K562 treated with DMSO at 1 percent for 48 hours (cell line): ENCODE results near the gene SEMA4F. TPM values are rescaled to one million over a fixed set of nuclear protein-coding genes. Genes with fewer than 3 reads are reported as not detected.

Source experiments
- total RNA-seq: library from RNA; unstranded; fragments of 300-600 nt; gene quantifications from 2 replicates; pipeline ENCODE4 v1.2.3, GENCODE V29; 2022; ENCODE audit warnings: low replicate concordance; ENCODE audit errors: extremely low read depth

Gene SEMA4F
- total RNA-seq = not detected in 2 replicates

DNA sequence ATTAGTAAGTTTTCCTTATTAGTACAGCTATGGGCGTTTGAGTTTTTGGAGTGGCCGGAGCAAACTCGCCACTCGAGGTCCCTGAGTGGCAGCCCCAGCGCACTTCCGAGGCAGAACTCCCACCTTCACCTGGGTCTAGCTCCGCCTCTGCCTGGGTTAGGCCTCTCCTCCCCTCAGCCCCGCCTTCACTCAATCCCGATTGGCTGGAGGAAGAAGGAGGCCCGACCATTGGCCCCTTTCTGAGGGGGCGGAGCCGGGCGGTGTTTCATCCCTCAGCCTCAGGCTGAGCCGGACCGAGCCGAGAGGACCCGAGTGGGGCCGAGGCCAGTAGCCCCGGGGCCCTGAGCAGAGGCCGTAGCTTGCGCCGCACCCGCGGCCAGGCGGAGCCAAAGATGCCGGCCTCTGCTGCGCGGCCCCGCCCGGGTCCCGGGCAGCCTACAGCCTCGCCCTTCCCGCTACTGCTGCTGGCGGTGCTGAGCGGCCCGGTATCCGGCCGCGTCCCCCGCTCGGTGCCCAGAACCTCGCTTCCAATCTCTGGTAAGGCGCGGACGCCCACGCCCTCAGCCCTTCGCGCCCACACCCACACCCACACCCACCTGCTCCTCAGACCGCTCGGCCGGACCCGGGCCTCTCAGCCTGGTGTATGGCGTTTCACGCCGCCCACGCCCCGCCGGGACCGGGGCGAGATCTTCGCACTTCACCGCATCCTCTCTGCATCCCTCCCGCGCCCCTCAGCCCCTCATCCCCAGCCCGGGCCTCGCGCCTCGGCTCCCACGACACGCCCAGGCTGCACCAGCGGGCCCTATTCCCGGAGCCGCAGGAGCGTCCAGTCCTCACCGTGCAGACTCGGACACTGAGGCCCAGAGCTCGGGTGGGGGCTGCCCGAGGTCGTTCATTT, at the start of gene SEMA4F:
Gene SEMA4F, plus strand, starts transcription at position 263 of the 898 bp plus-strand sequence. Its CDS starts 130 bp downstream, at position 393.

DNA sequence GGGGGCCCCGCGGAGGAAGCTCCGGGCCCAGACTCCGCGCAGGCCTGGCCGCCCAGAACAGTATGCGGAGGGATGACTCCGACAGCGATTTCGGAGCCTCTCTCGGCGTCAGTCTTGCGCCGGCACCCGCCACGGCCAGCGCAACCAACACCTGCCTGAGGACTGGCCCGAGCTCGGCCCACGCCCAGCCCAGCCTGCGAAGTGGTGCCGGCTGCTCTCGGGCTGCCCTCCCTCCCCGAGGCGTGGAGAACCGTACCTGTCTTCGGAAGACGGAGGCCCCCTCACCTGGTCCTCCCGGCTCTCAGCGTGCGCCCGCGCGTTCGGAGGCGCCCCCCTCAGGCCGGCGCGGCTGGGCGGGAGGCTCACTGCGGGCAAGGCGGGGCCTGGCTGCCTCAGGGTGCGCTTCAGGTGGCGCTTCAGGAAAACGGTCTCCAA, 6.0 kb upstream of the SEMA4F start, which contains the start of gene M1AP:
Gene M1AP, minus strand, starts transcription at position 322 of the 435 bp plus-strand sequence. CDS start 8,055 bp downstream, outside the sequence.

Other genes starting within 250 kb of the SEMA4F start
- not detected in 2 replicates for gene C2orf81, start 232.6 kb upstream of the SEMA4F start, total RNA-seq
- not detected in 2 replicates for gene WDR54, start 232.5 kb upstream of the SEMA4F start, total RNA-seq
- not detected in 2 replicates for gene RTKN, start 212.3 kb upstream of the SEMA4F start, total RNA-seq
- not detected in 2 replicates for gene INO80B, start 199.2 kb upstream of the SEMA4F start, total RNA-seq
- not detected in 2 replicates for gene WBP1, start 195.8 kb upstream of the SEMA4F start, total RNA-seq
- 308 TPM in 1 of 2 replicates, not detected in the other for gene MOGS, start 188.9 kb upstream of the SEMA4F start, total RNA-seq
- gene MRPL53, start 181.6 kb upstream of the SEMA4F start, total RNA-seq = not detected in 2 replicates
- gene CCDC142, start 171.2 kb upstream of the SEMA4F start, total RNA-seq = not detected in 2 replicates
- gene TTC31, start 171.2 kb upstream of the SEMA4F start, total RNA-seq = not detected in 2 replicates
- not detected in 2 replicates for gene LBX2, start 154.6 kb upstream of the SEMA4F start, total RNA-seq
- gene PCGF1, start 146.6 kb upstream of the SEMA4F start, total RNA-seq = not detected in 2 replicates
- not detected in 2 replicates for gene TLX2, start 139.8 kb upstream of the SEMA4F start, total RNA-seq
- gene DQX1, start 128.0 kb upstream of the SEMA4F start, total RNA-seq = not detected in 2 replicates
- not detected in 2 replicates for gene AUP1, start 124.5 kb upstream of the SEMA4F start, total RNA-seq
- gene HTRA2, start 124.3 kb upstream of the SEMA4F start, total RNA-seq = not detected in 2 replicates
- not detected in 2 replicates for gene LOXL3, start 100.3 kb upstream of the SEMA4F start, total RNA-seq
- not detected in 2 replicates for gene DOK1, start 99.5 kb upstream of the SEMA4F start, total RNA-seq
- gene M1AP, start 5.9 kb upstream of the SEMA4F start, total RNA-seq = not detected in 2 replicates
- gene HK2, start 179.9 kb downstream of the SEMA4F start, total RNA-seq = not detected in 2 replicates